HG03095 (cell line): Measurements from ENCODE around the gene MTG2.

ENCODE experiments used
- ATAC-seq: cut with Tn5 transposase; IDR thresholded peaks from one replicate; pipeline ENCODE4 v1.9.1; 2021; ENCODE audit warnings: moderate library complexity; ENCODE audit not compliant: unreplicated experiment

Gene MTG2

GRCh38 chr20:62229667-62230066 lies 46.8 kb downstream of the MTG2 start:
- ATAC-seq = no peak

- ATAC-seq = no peak
Measured at GRCh38 chr20:62230276-62230675, 47.4 kb downstream of the MTG2 start.

GRCh38 chr20:62230696-62231095 lies 47.9 kb downstream of the MTG2 start:
- ATAC-seq = no peak

- no peak for ATAC-seq
Measured at GRCh38 chr20:62231292-62231691, 48.5 kb downstream of the MTG2 start.

- no peak for ATAC-seq
Measured at GRCh38 chr20:62232194-62232593, 49.4 kb downstream of the MTG2 start.

GRCh38 chr20:62232770-62233645 lies 50.2 kb downstream of the MTG2 start:
- no peak for ATAC-seq

GRCh38 chr20:62233684-62234083 lies 50.9 kb downstream of the MTG2 start:
- no peak for ATAC-seq

- ATAC-seq = no peak
Measured at GRCh38 chr20:62234339-62234738, 51.5 kb downstream of the MTG2 start.

GRCh38 chr20:62235001-62235776 lies 52.4 kb downstream of the MTG2 start:
- no peak for ATAC-seq

GRCh38 chr20:62235777-62236157 lies 52.9 kb downstream of the MTG2 start:
- no peak for ATAC-seq

- ATAC-seq = no peak
Measured at GRCh38 chr20:62236200-62236599, 53.4 kb downstream of the MTG2 start.

- ATAC-seq = no peak
Measured at GRCh38 chr20:62236766-62237513, 54.1 kb downstream of the MTG2 start.

GRCh38 chr20:62237514-62237800 lies 54.6 kb downstream of the MTG2 start:
- no peak for ATAC-seq

GRCh38 chr20:62237801-62238568 lies 55.2 kb downstream of the MTG2 start, which contains the start of gene OSBPL2:
TSS of gene OSBPL2 (plus strand) at chr20:62238521. CDS start at chr20:62256185, 17,664 bp downstream.
- ATAC-seq = peak; percentile 98

GRCh38 chr20:62238569-62239277 lies 55.9 kb downstream of the MTG2 start:
- peak; percentile 1 for ATAC-seq

- ATAC-seq = no peak
Measured at GRCh38 chr20:62239278-62239879, 56.6 kb downstream of the MTG2 start.

- no peak for ATAC-seq
Measured at GRCh38 chr20:62240020-62240685, 57.3 kb downstream of the MTG2 start.

- ATAC-seq = no peak
Measured at GRCh38 chr20:62241506-62241905, 58.7 kb downstream of the MTG2 start.

GRCh38 chr20:62242176-62242575 lies 59.3 kb downstream of the MTG2 start:
- no peak for ATAC-seq
